GM23338 (cell line): ENCODE measurements around the gene RAP1GAP2. TPM values are rescaled to one million over a fixed set of nuclear protein-coding genes. Genes with fewer than 3 reads are reported as not detected.

ENCODE experiments used
- ATAC-seq: fragments of 200-7000 bp; cut with Tn5 transposase; 3 replicates; pipeline ENCODE4 v1.9.1; 2020
- DNase-seq: peaks from one replicate; pipeline ENCODE4 v3.0.0-alpha.2; 2015; ENCODE audit warnings: low spot score
- H2AFZ ChIP-seq: fragments of 200-600 bp; sonication (generic); 2 replicates; pipeline ENCODE4 v1.8.0; 2016; ENCODE audit warnings: antibody characterized with exemption, mild to moderate bottlenecking, moderate library complexity
- H3F3A ChIP-seq: fragments of 200-600 bp; sonication (generic); replicated peaks from 2 replicates; pipeline ENCODE4 v1.8.0; 2017; ENCODE audit warnings: antibody characterized with exemption, mixed run types, low read depth
- H3K27ac ChIP-seq: fragments of 200-600 bp; sonication (generic); 2 replicates; pipeline ENCODE4 v1.6.1; 2016; ENCODE audit warnings: low read depth
- H3K27me3 ChIP-seq: fragments of 200-600 bp; sonication (generic); 2 replicates; pipeline ENCODE4 v1.8.0; 2016; ENCODE audit warnings: mild to moderate bottlenecking, mixed run types, moderate library complexity; ENCODE audit not compliant: insufficient read depth
- H3K36me3 ChIP-seq: fragments of 200-600 bp; sonication (generic); 2 replicates; pipeline ENCODE4 v1.8.0; 2016; ENCODE audit warnings: mild to moderate bottlenecking; ENCODE audit not compliant: insufficient read depth
- H3K4me1 ChIP-seq: fragments of 200-600 bp; sonication (generic); 2 replicates; pipeline ENCODE4 v1.8.0; 2016; ENCODE audit warnings: mild to moderate bottlenecking, moderate library complexity; ENCODE audit not compliant: insufficient read depth
- H3K4me2 ChIP-seq: fragments of 200-600 bp; sonication (generic); 2 replicates; pipeline ENCODE4 v1.7.1; 2017; ENCODE audit warnings: mixed run types
- H3K4me3 ChIP-seq: fragments of 200-600 bp; sonication (generic); 2 replicates; pipeline ENCODE4 v1.6.1; 2016; ENCODE audit warnings: mixed run types
- H3K79me2 ChIP-seq: fragments of 200-600 bp; sonication (generic); replicated peaks from 2 replicates; pipeline ENCODE4 v1.8.0; 2017; ENCODE audit warnings: mild to moderate bottlenecking; ENCODE audit not compliant: insufficient read depth
- H3K9me2 ChIP-seq: fragments of 200-600 bp; sonication (generic); 2 replicates; pipeline ENCODE4 v1.8.0; 2017; ENCODE audit not compliant: insufficient read depth
- H4K20me1 ChIP-seq: fragments of 200-600 bp; sonication (generic); replicated peaks from 2 replicates; pipeline ENCODE4 v1.8.0; 2017; ENCODE audit warnings: mild to moderate bottlenecking; ENCODE audit not compliant: insufficient read depth
- H3K27ac Mint-ChIP-seq: 2 replicates; pipeline ENCODE4 v1.8.0; 2020; ENCODE audit warnings: inconsistent platforms, mild to moderate bottlenecking, moderate library complexity, mixed read lengths
- H3K27me3 Mint-ChIP-seq: 3 replicates; pipeline ENCODE4 v1.8.0; 2022; ENCODE audit warnings: low read depth, mild to moderate bottlenecking, moderate library complexity, mixed read lengths, inconsistent platforms; ENCODE audit not compliant: insufficient read depth, poor library complexity
- H3K36me3 Mint-ChIP-seq: 3 replicates; pipeline ENCODE4 v1.8.0; 2021; ENCODE audit warnings: low read depth, mild to moderate bottlenecking, inconsistent platforms, moderate library complexity, mixed read lengths
- H3K4me1 Mint-ChIP-seq: 3 replicates; pipeline ENCODE4 v1.8.0; 2020; ENCODE audit warnings: mild to moderate bottlenecking, inconsistent platforms, mixed read lengths
- H3K4me3 Mint-ChIP-seq: 3 replicates; pipeline ENCODE4 v1.8.0; 2021; ENCODE audit warnings: moderate library complexity, mild to moderate bottlenecking, inconsistent platforms, mixed read lengths
- H3K9me3 Mint-ChIP-seq: 3 replicates; pipeline ENCODE4 v1.8.0; 2020; ENCODE audit warnings: moderate library complexity, mild to moderate bottlenecking, inconsistent platforms, mixed read lengths
- CREB1 ChIP-seq: fragments of 250-450 bp; sonication (Bioruptor Pico); IDR thresholded peaks from 2 replicates; pipeline ENCODE4 v1.5.0; 2020; ENCODE audit warnings: low read depth, mild to moderate bottlenecking, moderate library complexity
- JUNB ChIP-seq: IDR thresholded peaks from one replicate; pipeline ENCODE4 v1.6.1; 2016; ENCODE audit warnings: antibody characterized with exemption; ENCODE audit not compliant: unreplicated experiment
- NANOG ChIP-seq: IDR thresholded peaks from 2 replicates; pipeline ENCODE4 v1.6.1; 2016; ENCODE audit warnings: antibody characterized with exemption, borderline replicate concordance
- POLR2AphosphoS5 ChIP-seq: IDR thresholded peaks from 2 replicates; pipeline ENCODE4 v1.6.1; 2016; ENCODE audit warnings: antibody characterized with exemption, low read depth
- ZNF114 ChIP-seq: fragments of 250-450 bp; sonication (Bioruptor Pico); IDR thresholded peaks from 2 replicates; pipeline ENCODE4 v1.5.0; 2020; ENCODE audit warnings: mild to moderate bottlenecking, moderate library complexity
- ZNF331 ChIP-seq: fragments of 250-450 bp; sonication (Bioruptor Pico); IDR thresholded peaks from 2 replicates; pipeline ENCODE4 v1.5.0; 2020; ENCODE audit warnings: low read depth, mild to moderate bottlenecking, moderate library complexity
- polyA plus RNA-seq: library from polyadenylated mRNA; unstranded; fragments of >200 nt; fragmentation: Nextera tagmentation; extraction: Ambion mirVana; gene quantifications from 2 replicates; pipeline ENCODE4 v1.2.1, GENCODE V29; 2016
- total RNA-seq: library from RNA; depleted of rRNA; stranded (reverse); fragments of >200 nt; shearing (Covaris generic); gene quantifications from 2 replicates; pipeline ENCODE4 v1.2.3, GENCODE V29; 2014
- TF ChIP-seq, protein P1 (sequence below): fragments of 250-450 bp; sonication (Bioruptor Pico); IDR thresholded peaks from 2 replicates; pipeline ENCODE4 v1.5.0; 2020; ENCODE audit warnings: mild to moderate bottlenecking, moderate library complexity
- TF ChIP-seq, protein P2 (sequence below), 2 experiments: fragments of 200-600 bp in 1 of 2; sonication (generic) in 1 of 2; conservative IDR thresholded peaks; 2 replicates each; pipeline versions ENCODE4 v1.5.1 to v1.6.1; 2016 to 2017; ENCODE audit warnings: antibody characterized with exemption in 2 of 2, low read depth in 2 of 2, mild to moderate bottlenecking in 2 of 2, moderate library complexity in 1 of 2
- TF ChIP-seq, protein P3 (sequence below): IDR thresholded peaks from one replicate; pipeline ENCODE4 v1.6.1; 2018; ENCODE audit warnings: antibody characterized with exemption; ENCODE audit not compliant: unreplicated experiment

RAP1GAP2 gene
- total and polyA plus RNA-seq, 2 experiments from 2014 or later, result 17.8 to 46.1 TPM

DNA sequence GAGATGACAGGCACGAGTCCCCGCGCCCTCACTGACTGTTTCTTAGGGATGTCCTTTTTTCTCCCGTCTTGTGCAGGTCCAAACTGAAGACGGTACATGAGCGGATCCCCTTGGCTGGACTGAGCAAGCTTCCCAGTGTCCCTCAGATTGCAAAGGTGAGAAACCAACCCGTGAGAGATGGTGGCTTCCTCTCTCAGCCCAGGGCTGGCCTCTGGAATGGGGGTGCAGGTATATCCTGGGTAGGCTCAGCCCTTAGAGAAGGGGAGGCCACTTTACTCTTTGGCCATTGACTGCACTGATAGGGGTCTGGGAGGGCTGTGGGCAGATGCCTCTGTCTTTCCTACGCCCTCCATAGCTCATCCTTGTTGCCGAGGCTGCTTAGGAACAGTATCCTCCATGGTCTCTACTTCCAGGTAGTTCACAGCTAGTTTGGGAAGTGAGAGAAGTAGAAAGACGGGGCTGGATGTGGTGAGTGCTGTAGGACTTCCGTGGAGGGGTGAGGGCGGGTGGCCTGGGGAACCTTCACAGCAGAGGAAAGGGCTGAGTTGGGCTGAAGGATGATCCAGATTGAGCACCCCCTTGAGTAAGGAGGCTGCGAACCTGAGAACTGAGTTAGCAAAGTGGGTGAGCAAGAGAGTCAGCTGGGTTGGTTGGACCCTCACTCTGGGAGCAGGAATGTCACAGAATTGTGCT, 184.1 kb downstream of the RAP1GAP2 start (continued):
- TF ChIP-seq, protein P1, sequence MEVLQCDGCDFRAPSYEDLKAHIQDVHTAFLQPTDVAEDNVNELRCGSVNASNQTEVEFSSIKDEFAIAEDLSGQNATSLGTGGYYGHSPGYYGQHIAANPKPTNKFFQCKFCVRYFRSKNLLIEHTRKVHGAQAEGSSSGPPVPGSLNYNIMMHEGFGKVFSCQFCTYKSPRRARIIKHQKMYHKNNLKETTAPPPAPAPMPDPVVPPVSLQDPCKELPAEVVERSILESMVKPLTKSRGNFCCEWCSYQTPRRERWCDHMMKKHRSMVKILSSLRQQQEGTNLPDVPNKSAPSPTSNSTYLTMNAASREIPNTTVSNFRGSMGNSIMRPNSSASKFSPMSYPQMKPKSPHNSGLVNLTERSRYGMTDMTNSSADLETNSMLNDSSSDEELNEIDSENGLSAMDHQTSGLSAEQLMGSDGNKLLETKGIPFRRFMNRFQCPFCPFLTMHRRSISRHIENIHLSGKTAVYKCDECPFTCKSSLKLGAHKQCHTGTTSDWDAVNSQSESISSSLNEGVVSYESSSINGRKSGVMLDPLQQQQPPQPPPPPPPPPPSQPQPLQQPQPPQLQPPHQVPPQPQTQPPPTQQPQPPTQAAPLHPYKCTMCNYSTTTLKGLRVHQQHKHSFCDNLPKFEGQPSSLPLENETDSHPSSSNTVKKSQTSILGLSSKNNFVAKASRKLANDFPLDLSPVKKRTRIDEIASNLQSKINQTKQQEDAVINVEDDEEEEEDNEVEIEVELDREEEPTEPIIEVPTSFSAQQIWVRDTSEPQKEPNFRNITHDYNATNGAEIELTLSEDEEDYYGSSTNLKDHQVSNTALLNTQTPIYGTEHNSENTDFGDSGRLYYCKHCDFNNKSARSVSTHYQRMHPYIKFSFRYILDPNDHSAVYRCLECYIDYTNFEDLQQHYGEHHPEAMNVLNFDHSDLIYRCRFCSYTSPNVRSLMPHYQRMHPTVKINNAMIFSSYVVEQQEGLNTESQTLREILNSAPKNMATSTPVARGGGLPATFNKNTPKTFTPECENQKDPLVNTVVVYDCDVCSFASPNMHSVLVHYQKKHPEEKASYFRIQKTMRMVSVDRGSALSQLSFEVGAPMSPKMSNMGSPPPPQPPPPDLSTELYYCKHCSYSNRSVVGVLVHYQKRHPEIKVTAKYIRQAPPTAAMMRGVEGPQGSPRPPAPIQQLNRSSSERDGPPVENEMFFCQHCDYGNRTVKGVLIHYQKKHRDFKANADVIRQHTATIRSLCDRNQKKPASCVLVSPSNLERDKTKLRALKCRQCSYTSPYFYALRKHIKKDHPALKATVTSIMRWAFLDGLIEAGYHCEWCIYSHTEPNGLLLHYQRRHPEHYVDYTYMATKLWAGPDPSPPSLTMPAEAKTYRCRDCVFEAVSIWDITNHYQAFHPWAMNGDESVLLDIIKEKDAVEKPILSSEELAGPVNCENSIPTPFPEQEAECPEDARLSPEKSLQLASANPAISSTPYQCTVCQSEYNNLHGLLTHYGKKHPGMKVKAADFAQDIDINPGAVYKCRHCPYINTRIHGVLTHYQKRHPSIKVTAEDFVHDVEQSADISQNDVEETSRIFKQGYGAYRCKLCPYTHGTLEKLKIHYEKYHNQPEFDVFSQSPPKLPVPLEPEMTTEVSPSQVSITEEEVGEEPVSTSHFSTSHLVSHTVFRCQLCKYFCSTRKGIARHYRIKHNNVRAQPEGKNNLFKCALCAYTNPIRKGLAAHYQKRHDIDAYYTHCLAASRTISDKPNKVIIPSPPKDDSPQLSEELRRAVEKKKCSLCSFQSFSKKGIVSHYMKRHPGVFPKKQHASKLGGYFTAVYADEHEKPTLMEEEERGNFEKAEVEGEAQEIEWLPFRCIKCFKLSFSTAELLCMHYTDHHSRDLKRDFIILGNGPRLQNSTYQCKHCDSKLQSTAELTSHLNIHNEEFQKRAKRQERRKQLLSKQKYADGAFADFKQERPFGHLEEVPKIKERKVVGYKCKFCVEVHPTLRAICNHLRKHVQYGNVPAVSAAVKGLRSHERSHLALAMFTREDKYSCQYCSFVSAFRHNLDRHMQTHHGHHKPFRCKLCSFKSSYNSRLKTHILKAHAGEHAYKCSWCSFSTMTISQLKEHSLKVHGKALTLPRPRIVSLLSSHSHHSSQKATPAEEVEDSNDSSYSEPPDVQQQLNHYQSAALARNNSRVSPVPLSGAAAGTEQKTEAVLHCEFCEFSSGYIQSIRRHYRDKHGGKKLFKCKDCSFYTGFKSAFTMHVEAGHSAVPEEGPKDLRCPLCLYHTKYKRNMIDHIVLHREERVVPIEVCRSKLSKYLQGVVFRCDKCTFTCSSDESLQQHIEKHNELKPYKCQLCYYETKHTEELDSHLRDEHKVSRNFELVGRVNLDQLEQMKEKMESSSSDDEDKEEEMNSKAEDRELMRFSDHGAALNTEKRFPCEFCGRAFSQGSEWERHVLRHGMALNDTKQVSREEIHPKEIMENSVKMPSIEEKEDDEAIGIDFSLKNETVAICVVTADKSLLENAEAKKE (CRISPR knock-in tag), result no peak
- TF ChIP-seq ZNF331, result no peak
- TF ChIP-seq, protein P2, sequence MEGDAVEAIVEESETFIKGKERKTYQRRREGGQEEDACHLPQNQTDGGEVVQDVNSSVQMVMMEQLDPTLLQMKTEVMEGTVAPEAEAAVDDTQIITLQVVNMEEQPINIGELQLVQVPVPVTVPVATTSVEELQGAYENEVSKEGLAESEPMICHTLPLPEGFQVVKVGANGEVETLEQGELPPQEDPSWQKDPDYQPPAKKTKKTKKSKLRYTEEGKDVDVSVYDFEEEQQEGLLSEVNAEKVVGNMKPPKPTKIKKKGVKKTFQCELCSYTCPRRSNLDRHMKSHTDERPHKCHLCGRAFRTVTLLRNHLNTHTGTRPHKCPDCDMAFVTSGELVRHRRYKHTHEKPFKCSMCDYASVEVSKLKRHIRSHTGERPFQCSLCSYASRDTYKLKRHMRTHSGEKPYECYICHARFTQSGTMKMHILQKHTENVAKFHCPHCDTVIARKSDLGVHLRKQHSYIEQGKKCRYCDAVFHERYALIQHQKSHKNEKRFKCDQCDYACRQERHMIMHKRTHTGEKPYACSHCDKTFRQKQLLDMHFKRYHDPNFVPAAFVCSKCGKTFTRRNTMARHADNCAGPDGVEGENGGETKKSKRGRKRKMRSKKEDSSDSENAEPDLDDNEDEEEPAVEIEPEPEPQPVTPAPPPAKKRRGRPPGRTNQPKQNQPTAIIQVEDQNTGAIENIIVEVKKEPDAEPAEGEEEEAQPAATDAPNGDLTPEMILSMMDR (conservative IDR thresholded peaks at IDR 0.05; ENCODE audit: low read depth in 2 of 2), result no peak

DNA sequence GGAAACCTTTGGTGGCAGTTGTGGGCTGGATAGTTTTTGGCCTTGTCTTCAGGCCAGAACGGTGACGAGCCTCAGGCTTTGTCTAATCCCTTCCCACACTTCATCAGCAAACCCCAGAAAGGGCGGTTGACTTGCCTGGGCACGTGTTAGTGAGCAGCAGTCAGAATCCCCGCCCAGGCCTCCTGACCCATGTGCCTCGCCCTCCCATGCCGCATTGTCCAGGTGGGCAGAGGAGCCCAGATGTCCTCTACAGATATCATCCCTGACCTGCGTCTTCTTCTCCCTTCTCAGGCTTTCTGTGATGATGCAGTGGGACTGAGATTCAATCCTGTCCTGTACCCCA, 184.6 kb downstream of the RAP1GAP2 start:
- H3K27me3 Mint-ChIP-seq, result peaks cover 9% of the 10 kb centered on the region
- H3K9me3 Mint-ChIP-seq, result no peaks in the 10 kb centered on the region
- Histone ChIP-seq H3K4me1 (no peaks in the 10 kb centered on the region), H3K79me2 (no peaks in the 10 kb centered on the region), H3K4me3 (no peak overlapping the region), H3F3A (no peaks in the 10 kb centered on the region; the same call in 1 of the 2 replicates), H3K27ac (no peak overlapping the region), H2AFZ (no peak overlapping the region), H3K4me2 (no peak overlapping the region), H3K27me3 (no peaks in the 10 kb centered on the region), H4K20me1 (peaks cover 4% of the 10 kb centered on the region), H3K9me2 (no peaks in the 10 kb centered on the region), H3K36me3 (peaks cover 25% of the 10 kb centered on the region)
- DNase-seq (no peak), ATAC-seq (no peak)
- TF ChIP-seq POLR2AphosphoS5 (no peak), NANOG (no peak), CREB1 (no peak), JUNB (no peak), ZNF114 (no peak), ZNF331 (no peak)
- TF ChIP-seq, protein P3, sequence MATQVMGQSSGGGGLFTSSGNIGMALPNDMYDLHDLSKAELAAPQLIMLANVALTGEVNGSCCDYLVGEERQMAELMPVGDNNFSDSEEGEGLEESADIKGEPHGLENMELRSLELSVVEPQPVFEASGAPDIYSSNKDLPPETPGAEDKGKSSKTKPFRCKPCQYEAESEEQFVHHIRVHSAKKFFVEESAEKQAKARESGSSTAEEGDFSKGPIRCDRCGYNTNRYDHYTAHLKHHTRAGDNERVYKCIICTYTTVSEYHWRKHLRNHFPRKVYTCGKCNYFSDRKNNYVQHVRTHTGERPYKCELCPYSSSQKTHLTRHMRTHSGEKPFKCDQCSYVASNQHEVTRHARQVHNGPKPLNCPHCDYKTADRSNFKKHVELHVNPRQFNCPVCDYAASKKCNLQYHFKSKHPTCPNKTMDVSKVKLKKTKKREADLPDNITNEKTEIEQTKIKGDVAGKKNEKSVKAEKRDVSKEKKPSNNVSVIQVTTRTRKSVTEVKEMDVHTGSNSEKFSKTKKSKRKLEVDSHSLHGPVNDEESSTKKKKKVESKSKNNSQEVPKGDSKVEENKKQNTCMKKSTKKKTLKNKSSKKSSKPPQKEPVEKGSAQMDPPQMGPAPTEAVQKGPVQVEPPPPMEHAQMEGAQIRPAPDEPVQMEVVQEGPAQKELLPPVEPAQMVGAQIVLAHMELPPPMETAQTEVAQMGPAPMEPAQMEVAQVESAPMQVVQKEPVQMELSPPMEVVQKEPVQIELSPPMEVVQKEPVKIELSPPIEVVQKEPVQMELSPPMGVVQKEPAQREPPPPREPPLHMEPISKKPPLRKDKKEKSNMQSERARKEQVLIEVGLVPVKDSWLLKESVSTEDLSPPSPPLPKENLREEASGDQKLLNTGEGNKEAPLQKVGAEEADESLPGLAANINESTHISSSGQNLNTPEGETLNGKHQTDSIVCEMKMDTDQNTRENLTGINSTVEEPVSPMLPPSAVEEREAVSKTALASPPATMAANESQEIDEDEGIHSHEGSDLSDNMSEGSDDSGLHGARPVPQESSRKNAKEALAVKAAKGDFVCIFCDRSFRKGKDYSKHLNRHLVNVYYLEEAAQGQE, result no peak
- H3K27ac Mint-ChIP-seq, result no peak overlapping the region
- H3K4me1 Mint-ChIP-seq, result no peaks in the 10 kb centered on the region
- no peak overlapping the region for H3K4me3 Mint-ChIP-seq
- H3K36me3 Mint-ChIP-seq, result peaks cover 45% of the 10 kb centered on the region
